GM18873 (cell line): ENCODE data around the gene SH3TC2.

Experiments
- ATAC-seq: cut with Tn5 transposase; IDR thresholded peaks from one replicate; pipeline ENCODE4 v1.9.1; 2021; ENCODE audit warnings: mild to moderate bottlenecking, moderate library complexity, moderate number of reproducible peaks; ENCODE audit not compliant: unreplicated experiment, low FRiP score

The SH3TC2 gene

DNA sequence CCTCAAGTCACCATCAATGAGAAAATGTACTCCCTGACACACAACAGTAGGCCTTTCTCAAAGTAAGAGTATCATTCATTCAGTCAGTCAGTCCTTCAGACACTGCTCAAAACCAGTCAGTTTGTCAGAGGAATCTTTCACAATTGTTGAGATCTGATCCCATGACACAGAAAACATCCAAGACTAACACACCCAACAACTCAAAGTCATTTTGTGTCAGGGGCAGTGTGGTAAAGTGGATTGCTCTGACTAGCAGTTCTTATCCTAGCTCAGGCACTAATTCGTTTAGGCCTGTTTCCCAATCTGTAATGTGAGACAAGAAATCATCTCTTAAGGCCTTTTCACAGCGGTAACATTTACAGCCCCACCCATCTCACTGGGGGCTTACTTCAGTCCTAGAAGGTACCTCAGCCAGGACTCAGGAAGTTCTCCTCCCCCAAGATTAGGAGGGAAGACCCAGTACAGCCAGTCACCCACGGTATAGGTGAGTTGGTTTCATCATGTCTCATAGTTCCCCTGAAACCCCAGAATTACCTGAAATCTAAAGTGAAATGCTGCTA, 31.9 kb downstream of the SH3TC2 start:
- ATAC-seq: no peak

DNA sequence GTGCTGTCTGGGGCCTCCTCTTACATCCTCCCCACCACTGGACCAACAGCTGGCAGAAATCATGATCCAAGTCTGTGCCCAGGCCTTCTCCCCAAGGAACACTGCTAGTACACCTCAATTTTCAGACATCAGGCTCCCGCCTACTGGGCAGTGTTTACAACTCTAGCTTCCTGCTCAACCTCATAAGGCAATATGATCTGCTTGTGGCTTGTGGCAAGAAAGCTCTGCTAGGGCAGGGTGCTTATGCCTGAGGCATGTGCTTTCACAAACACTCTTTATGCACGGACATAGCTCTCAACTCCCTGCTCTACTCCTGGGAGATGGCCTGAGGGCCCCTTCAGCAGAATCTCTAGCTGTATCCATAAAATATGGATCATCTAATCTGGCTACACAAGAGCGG, 32.5 kb downstream of the SH3TC2 start:
- no peak for ATAC-seq

- ATAC-seq: no peak
These were observed 33.9 kb downstream of the SH3TC2 start for GRCh38 chr5:149028984-149029383.

GRCh38 chr5:149028161-149028560, 34.7 kb downstream of the SH3TC2 start:
- no peak for ATAC-seq

- ATAC-seq: no peak
These were observed 35.2 kb downstream of the SH3TC2 start for GRCh38 chr5:149027636-149028035.

GRCh38 chr5:149024943-149025342, 37.9 kb downstream of the SH3TC2 start:
- no peak for ATAC-seq

DNA sequence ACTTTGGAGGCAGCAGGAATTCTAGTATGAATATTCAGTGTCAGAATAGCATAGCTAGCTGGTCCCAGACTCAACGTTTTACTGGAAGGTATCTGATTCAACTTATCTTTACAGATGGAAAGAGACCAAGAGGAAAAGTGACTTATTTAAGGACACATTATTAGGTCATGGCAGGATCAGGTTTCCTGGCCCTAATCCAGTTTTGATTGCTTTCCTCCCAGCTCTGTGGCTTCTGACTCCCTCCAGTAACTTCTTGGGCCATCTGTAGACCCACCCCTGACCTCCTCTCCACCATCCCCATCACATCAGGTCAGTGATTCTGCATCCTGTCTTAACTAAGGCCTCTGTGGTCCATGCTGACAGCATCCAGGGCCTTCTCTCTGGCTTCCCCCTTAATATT, 38.4 kb downstream of the SH3TC2 start:
- ATAC-seq: no peak

DNA sequence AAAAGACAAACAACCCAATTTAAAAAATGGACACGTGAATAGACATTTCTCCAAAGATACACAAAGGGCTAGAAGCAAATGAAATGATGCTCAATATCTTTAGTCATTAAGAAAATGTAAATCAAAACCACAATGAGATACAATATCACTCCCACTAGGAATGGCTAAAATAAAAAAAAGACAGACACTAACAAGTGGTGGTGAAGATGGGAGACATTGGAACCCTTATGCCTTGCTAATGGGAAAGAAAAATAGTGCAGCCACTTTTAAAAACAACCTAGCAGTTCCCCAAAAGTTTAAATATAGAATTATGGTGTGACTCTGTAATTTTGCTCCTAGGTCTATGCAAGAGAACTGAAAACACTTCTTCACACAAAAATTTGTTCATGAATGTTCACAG, 40.7 kb downstream of the SH3TC2 start:
- ATAC-seq: no peak

- ATAC-seq: no peak
These were observed 43.2 kb downstream of the SH3TC2 start for GRCh38 chr5:149019679-149020078.

DNA sequence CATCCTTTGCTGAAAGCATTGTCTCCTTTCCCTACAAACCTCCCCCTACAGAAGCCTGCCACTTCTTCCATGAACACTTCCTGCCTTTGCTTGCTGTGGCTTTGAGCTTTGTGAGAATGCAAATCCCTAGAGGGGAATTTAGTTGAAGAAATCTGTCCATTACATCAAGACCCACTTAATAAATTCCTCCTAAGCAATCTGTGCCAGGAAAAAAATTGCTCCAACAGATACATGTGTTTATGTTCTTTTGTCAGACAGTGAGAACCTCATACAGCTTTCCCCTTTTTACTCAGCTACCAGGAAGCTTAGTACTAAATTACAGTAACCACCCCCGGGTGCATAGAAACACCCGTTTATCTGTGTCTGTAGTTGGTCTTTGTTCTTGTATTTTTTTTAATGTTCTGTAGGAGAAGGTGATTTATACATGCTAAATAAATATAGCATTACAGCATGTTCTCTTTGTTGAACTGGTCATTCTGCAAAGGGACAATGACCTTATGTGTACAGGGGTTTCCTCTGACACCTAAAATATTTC, 43.9 kb downstream of the SH3TC2 start:
- no peak for ATAC-seq

DNA sequence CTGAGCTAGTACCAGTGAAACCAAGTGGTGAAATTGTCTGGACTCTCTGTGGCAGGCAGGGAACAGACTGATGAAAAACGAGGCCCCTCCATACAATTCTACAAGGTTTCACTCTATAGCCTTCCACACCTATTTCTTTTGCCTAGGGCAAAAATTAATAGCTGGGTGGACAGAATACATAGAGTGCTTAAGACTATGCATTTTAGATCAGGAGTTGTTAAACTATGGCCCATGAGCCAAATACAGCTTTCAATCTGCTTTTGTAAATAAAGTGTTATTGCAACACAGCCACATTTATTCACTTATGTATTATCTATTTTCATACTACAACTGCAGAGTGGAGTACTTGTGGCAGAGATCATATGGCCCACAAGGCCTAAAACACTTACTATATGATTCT, 45.2 kb downstream of the SH3TC2 start:
- ATAC-seq: no peak

GRCh38 chr5:149015561-149015960, 47.3 kb downstream of the SH3TC2 start:
- ATAC-seq: no peak

DNA sequence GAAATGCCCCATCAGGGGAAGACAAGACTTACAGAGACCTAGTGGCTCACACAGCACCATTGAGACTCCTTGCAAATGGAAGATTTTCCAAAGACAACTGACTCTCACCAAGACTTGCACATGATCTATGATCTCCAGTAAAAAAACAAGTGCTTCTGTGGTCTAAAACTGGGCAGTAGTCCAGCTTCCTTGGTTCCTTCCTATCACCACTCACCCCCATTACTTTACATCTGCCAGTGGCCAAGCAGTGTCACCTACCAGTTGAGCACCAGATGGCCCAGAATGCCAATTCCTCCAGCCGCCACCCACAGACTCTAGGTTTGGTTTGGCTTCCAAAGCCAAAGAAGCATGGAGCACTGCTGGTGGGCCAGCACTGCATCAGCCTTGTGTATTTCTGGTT, 47.7 kb downstream of the SH3TC2 start:
- ATAC-seq: no peak

- ATAC-seq: no peak
These were observed 48.3 kb downstream of the SH3TC2 start for GRCh38 chr5:149014571-149015031.

- ATAC-seq: no peak
These were observed 49.1 kb downstream of the SH3TC2 start for GRCh38 chr5:149013796-149014195.

- ATAC-seq: no peak
These were observed 50.5 kb downstream of the SH3TC2 start for GRCh38 chr5:149012350-149012749.

DNA sequence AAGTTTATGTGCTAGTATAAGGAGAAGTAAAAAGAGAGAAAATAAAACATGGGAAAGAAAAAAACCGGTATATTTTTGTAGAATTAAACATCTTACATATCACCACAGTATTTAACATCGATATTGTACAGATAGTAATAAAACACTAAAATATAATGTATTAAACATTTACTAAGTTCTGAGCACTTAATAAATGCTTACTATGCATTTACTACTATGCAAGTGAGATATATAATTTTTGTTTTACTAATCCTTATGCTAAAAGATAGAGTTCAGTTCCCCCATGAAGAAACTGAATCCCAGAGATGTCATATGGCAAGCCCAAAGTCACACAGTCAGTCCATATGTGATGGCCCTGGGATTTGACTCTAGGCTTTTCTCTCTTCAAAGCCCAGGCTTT, 51.1 kb downstream of the SH3TC2 start:
- ATAC-seq: no peak

DNA sequence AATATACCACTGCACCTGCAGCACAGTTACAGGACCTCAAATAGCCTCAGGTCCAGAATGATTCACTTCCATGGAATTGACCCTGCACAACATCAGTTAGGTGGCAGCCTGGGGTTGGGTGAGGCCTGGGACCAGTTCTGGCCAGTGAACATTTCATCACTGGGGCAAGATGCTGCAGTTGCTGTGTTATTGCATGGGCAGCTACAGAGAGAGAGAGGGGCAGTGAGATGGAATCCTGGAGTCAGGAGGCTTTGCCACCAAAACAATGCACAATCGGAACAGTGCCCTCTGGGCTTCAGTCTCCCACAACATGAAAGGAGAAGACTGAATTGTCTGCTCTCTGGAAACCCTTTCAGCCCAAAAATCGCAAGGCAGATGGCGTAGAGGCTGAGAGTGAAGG, 51.8 kb downstream of the SH3TC2 start:
- ATAC-seq: no peak

GRCh38 chr5:149007174-149007573, 55.7 kb downstream of the SH3TC2 start:
- ATAC-seq: no peak

DNA sequence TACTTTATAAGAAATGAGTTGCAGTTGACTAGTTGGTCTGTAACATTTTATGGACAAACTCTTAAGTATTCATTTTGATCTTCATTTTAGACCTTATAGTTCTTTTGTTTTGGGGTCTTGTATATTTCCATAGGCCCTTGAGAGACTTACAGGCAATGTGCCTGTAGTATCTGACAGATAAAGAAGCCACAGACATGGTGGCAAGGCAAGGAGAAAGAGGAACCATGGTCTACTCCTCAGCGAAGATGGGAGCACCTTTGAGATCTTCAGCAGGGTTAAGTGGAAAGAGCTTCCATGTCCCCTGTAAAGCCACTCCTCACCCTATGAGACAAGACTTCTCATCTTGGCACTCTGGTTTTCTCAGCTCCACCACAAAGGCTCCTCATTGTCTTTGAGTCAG, 56.4 kb downstream of the SH3TC2 start:
- ATAC-seq: no peak

DNA sequence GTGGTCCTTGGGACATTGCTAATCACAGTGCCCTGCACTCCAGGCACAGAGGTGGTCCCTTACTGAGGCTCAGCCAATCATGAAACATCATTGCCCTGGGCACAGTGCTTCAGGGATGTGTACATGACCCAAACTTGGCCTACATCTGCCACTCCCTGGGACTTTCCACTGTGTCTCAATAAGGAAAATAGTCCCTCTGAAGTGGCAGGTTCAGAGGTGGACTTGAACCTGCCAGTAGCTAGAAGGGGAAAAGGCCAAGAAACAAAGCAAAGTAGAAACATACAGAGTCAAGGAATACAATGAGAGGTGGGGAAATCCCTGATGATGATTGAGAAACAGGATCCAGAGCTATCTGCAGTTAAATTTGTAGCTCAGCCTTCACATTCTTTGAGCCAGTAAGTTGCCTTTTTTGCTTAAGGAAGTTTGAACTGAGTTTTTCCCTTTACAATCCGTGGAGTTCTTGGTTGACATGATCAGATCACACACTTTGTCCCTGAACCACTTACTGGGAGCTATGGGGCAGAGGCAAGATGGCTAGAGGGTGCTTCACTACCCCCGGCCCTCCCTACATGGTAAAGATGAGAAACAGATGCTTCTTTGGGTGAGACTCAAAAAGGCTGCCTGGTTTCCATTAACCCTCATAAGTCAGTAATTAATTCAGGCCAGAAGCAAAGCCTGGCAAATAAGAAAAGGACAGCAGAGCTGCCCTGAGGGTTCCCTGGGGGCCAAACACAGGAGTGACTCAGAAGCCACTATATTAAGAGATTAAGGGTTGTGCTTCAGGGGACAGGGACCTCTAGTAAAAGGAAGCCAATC, 57.6 kb downstream of the SH3TC2 start:
- no peak for ATAC-seq

DNA sequence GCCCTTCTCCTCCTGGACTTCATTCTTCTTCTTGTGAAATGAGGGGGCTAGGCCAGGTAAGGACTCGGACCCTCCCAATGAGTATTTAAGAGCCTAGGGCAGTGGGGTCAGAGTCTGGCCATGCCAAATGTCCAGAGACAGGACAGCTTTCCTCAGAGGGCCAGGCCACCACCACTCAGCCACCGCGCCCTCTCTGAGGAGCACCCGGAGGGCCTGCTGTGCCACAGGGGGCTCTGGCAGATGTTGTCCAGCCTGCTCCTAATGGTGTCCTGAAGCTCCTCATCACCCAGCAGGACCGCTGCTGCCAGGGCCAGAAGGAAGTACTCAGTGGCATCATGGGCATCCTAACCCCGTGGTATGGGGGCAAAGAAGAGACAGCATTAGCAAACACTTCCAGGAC, 58.3 kb downstream of the SH3TC2 start:
- ATAC-seq: no peak
